Measurements from ENCODE around the gene RFC1. TPM values are rescaled to one million over a fixed set of nuclear protein-coding genes. Genes with fewer than 3 reads are reported as not detected.
"Not testable (repeated sequence)": the region's sequence is repeated elsewhere in the genome, so short reads cannot be mapped to it uniquely, and the experiment has no call there.

The RFC1 gene
- total RNA-seq, 3 donors from 2014 or later, result 24.2 to 47.3 (median 29.5) TPM

DNA sequence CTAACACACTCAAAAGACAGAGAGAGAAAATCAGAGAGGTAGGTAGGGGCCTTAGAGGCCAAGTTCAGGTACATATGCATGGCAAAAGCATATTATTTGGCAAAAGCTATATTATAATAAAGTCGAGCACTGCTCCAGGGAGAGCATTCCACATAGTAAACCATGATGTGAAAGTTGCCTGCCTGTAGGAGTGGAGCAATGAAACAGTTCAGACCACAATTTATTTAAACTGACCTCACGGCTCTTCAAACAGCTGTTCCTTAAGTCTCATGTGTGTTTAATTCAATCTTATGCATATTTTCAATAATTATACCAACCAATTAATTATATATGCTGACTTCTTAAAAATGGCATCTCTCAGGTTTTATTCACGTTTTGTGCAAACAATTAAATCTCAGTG is 3.3 kb downstream of the RFC1 start:
- Histone ChIP-seq H3K36me3 (ENCODE audit: low read depth) (no peaks in the 10 kb centered on the region), H3K4me1 (ENCODE audit: low read depth) (peaks cover 4% of the 10 kb centered on the region), H3K4me3 (no peak overlapping the region), H3K9me3 (no peaks in the 10 kb centered on the region)
- TF ChIP-seq, protein P1, sequence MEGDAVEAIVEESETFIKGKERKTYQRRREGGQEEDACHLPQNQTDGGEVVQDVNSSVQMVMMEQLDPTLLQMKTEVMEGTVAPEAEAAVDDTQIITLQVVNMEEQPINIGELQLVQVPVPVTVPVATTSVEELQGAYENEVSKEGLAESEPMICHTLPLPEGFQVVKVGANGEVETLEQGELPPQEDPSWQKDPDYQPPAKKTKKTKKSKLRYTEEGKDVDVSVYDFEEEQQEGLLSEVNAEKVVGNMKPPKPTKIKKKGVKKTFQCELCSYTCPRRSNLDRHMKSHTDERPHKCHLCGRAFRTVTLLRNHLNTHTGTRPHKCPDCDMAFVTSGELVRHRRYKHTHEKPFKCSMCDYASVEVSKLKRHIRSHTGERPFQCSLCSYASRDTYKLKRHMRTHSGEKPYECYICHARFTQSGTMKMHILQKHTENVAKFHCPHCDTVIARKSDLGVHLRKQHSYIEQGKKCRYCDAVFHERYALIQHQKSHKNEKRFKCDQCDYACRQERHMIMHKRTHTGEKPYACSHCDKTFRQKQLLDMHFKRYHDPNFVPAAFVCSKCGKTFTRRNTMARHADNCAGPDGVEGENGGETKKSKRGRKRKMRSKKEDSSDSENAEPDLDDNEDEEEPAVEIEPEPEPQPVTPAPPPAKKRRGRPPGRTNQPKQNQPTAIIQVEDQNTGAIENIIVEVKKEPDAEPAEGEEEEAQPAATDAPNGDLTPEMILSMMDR (IDR thresholded peaks at IDR 0.05), result no peak
- no peak for DNase-seq
- intact Hi-C loops (cut with DNase I, micrococcal nuclease), result no loop called here
- no peak for ATAC-seq

DNA sequence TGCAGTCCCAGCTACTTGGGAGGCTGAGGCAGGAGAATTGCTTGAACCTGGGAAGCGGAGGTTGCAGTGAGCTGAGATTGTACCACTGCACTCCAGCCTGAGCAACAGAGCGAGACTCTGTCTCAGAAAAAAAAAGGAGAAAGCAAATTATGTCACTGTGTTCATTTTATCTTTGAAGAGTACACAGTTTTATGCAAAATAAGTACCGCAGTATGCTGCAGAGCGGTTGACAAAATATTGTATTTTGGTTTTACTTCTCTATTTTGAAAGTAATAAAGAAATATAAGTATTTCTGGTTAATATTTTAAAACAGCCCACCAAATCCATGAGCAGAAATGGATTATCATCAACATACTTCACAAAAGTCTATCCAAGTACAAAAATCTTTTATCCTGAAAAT is 5.6 kb downstream of the RFC1 start:
- H3K36me3 ChIP-seq (ENCODE audit: low read depth); ATAC-seq; intact Hi-C loops (cut with DNase I, micrococcal nuclease); H3K4me1 ChIP-seq (ENCODE audit: low read depth); H3K9me3 ChIP-seq; DNase-seq; H3K4me3 ChIP-seq: not testable (repeated sequence)

DNA sequence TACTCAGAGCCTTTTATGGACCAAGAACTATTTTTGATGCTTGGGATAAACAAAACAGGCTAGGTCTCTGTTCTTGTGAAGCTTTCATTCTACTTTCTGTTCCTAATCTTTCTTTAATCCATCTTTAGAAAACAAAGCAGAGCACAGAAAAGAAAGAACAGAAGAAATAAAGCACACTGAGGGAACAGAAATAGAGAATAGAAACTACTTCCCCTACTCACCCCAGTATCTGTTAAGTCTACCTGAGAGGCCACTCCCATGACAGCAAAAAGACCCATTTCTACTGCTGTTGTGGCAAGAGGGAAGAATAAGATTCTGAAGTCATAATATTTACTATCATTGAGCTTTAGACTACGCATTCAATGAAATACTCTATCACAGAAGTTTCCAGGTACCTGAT is 9.2 kb downstream of the RFC1 start:
- DNase-seq (no peak), ATAC-seq (no peak)
- H3K4me1 ChIP-seq (ENCODE audit: low read depth), result peaks cover 12% of the 10 kb centered on the region
- TF ChIP-seq, protein P1 (IDR thresholded peaks at IDR 0.05), result no peak
- no peaks in the 10 kb centered on the region for H3K9me3 ChIP-seq
- no peaks in the 10 kb centered on the region for H3K36me3 ChIP-seq (ENCODE audit: low read depth)
- intact Hi-C loops (cut with DNase I, micrococcal nuclease), result no loop called here
- H3K4me3 ChIP-seq, result no peak overlapping the region

DNA sequence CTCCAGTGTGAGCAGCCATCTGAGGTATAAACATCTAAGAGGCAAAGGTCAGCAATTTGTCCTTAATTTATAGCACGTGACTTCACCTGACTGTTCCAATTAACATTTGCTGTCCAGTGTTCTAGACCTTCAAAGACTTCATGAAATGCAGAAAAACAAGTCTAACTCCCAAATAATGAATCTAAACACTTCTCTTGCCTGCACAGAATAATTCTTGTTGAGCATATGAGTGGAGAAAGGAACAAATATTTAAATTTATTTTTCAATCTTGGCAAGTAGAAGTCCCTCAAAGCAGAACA is 12.0 kb downstream of the RFC1 start:
- ATAC-seq (peak; percentile 71), DNase-seq (no peak)
- no peak overlapping the region for H3K4me3 ChIP-seq
- intact Hi-C loops (cut with DNase I, micrococcal nuclease), result no loop called here
- H3K36me3 ChIP-seq (ENCODE audit: low read depth), result no peaks in the 10 kb centered on the region
- H3K4me1 ChIP-seq (ENCODE audit: low read depth), result peaks cover 12% of the 10 kb centered on the region
- no peaks in the 10 kb centered on the region for H3K9me3 ChIP-seq
- TF ChIP-seq, protein P1 (IDR thresholded peaks at IDR 0.05), result no peak

DNA sequence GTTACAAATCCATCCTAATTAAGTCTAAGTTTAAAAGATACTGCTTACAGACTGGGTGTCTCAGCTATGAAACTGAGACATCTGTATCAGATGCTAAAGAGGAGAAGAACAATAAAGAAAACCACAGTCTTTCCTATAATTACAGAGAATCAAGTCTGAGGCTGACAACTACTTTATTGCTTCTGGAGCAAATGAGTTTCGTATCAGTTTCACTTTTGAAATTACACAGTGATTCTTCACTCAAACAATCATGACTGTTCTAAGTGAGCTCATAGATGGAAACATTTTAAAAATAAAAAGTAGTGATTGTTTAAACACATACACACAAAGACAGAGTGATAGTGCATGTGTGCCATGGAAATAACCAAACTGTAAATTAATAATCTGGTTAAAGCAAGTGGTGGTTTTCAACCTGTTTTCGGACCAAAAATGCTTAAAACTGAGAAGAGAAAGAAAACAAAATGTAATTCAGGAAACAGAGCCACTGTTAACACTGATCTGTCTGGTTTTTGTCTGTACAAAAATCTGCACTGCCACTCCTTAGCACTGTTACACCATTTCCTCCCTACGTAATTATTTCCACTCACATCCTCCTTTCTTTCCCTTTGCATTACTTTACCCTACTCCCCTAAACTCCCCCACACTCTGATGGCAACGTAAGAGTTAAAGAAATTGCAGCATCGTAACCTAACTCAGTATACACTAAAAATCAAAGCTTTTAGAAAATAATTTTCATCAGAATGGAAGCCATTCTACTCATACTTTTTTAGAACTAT is 12.5 kb downstream of the RFC1 start:
- intact Hi-C loops (cut with DNase I, micrococcal nuclease), result no loop called here
- ATAC-seq (peak; percentile 88), DNase-seq (peak in 1 of 3 donors; percentile 16)
- H3K4me1 ChIP-seq (ENCODE audit: low read depth), result peaks cover 12% of the 10 kb centered on the region
- TF ChIP-seq, protein P1 (IDR thresholded peaks at IDR 0.05), result no peak
- no peaks in the 10 kb centered on the region for H3K36me3 ChIP-seq (ENCODE audit: low read depth)
- no peaks in the 10 kb centered on the region for H3K9me3 ChIP-seq
- H3K4me3 ChIP-seq, result no peak overlapping the region

DNA sequence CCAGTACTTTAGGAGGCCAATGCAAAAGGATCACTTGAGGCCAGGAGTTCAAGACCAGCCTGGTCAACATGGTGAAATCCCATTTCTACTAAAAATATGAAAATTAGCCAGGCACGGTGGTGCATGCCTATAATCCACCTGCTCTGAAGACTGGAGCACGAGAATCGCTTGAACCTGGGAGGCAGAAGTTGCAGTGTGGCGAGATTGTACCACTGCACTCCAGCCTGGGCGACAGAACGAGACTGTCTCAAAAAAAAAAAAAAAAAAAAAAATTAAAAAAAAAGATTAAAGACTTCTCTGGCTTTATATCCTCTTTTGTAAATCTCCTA is 13.0 kb downstream of the RFC1 start:
- H3K9me3 ChIP-seq; H3K4me3 ChIP-seq; H3K36me3 ChIP-seq (ENCODE audit: low read depth); intact Hi-C loops (cut with DNase I, micrococcal nuclease); DNase-seq: not testable (repeated sequence)
- peaks cover 12% of the 10 kb centered on the region for H3K4me1 ChIP-seq (ENCODE audit: low read depth)
- ATAC-seq, result peak; percentile 13

DNA sequence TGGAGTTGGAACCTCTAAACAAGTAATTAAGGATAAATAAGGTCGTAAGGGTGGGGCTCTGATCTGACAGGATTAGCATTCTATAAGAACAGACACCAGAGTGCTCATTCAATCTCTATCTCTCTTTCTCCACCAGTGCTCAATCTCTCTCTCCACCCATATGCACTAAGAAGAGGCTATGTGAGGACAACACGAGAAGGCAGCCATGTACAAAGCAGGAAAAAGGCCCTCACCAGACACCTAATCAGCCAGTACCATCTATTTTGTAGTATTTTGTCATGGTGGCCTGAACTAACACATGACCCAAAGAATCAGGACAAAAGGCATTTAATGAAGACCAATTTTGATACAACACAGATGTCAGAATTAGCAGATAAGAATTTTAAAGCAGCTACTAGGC is 16.8 kb downstream of the RFC1 start:
- Histone ChIP-seq H3K4me3 (no peak overlapping the region), H3K4me1 (ENCODE audit: low read depth) (peaks cover 11% of the 10 kb centered on the region), H3K36me3 (ENCODE audit: low read depth) (no peaks in the 10 kb centered on the region), H3K9me3 (no peaks in the 10 kb centered on the region)
- TF ChIP-seq, protein P1 (IDR thresholded peaks at IDR 0.05), result no peak
- DNase-seq (no peak), ATAC-seq (no peak)
- intact Hi-C loops (cut with DNase I, micrococcal nuclease), result no loop called here

Data from mucosa of descending colon (tissue), 3 donors.